ENCODE results near the gene UBE2G2. TPM values are rescaled to one million over a fixed set of nuclear protein-coding genes. Genes with fewer than 3 reads are reported as not detected.

The UBE2G2 gene
- total RNA-seq, 4 donors from 2014 or later = 95.8 to 187 (median 103) TPM

GRCh38 chr21:44771896-44772525, 29.6 kb downstream of the UBE2G2 start:
- TF ChIP-seq CTCF (IDR thresholded peaks at IDR 0.05) = no peak
- ATAC-seq (ENCODE audit: low FRiP score) (no peak), DNase-seq (ENCODE audit: low spot score) (no peak)

GRCh38 chr21:44767834-44768831, 33.5 kb downstream of the UBE2G2 start:
- no peak for DNase-seq (ENCODE audit: low spot score)

GRCh38 chr21:44766818-44767354, 34.7 kb downstream of the UBE2G2 start:
- ATAC-seq (ENCODE audit: low FRiP score) (no peak), DNase-seq (ENCODE audit: low spot score) (no peak)
- TF ChIP-seq CTCF (IDR thresholded peaks at IDR 0.05) = no peak

More at GRCh38 chr21:44767834-44768831, 33.5 kb downstream of the UBE2G2 start:
- no peak for TF ChIP-seq CTCF (IDR thresholded peaks at IDR 0.05)
- no peak for ATAC-seq (ENCODE audit: low FRiP score)

GRCh38 chr21:44766014-44766817, 35.4 kb downstream of the UBE2G2 start:
- ATAC-seq (ENCODE audit: low FRiP score) = no peak
- DNase-seq (ENCODE audit: low spot score) = no peak
- no peak for TF ChIP-seq CTCF (IDR thresholded peaks at IDR 0.05)

- DNase-seq (ENCODE audit: low spot score) (no peak), ATAC-seq (ENCODE audit: low FRiP score) (no peak)
- no peak for TF ChIP-seq CTCF (IDR thresholded peaks at IDR 0.05)
Measured at GRCh38 chr21:44765231-44766013, 36.2 kb downstream of the UBE2G2 start.

Measured in omental fat pad (tissue), 4 donors.